Liver (tissue), 9 donors: ENCODE measurements around the gene DSG2. TPM values are rescaled to one million over a fixed set of nuclear protein-coding genes. Genes with fewer than 3 reads are reported as not detected.

ENCODE experiments used
- DNase-seq: peaks from one replicate; pipeline ENCODE4 v3.0.0-alpha.2; 2017; ENCODE audit warnings: low spot score
- H3K27ac ChIP-seq, 2 donors: one replicate each; pipeline ENCODE4 v1.7.0; 2013; ENCODE audit warnings: inconsistent platforms in 2 of 2, low read length in 2 of 2, control low read depth in 1 of 2, low read depth in 1 of 2, mild to moderate bottlenecking in 1 of 2
- H3K27me3 ChIP-seq, 4 donors: one replicate each; pipeline versions ENCODE4 v1.6.1 to v1.7.0; 2013; ENCODE audit warnings: low read length in 3 of 4, inconsistent platforms in 1 of 4, mild to moderate bottlenecking in 1 of 4, moderate library complexity in 1 of 4; ENCODE audit not compliant: control insufficient read depth in 4 of 4, insufficient read depth in 4 of 4
- H3K36me3 ChIP-seq, 4 donors: one replicate each; pipeline versions ENCODE4 v1.6.1 to v1.7.0; 2013; ENCODE audit warnings: low read length in 3 of 4, mild to moderate bottlenecking in 3 of 4, low read depth in 1 of 4, moderate library complexity in 1 of 4; ENCODE audit not compliant: control insufficient read depth in 4 of 4, insufficient read depth in 3 of 4
- H3K4me1 ChIP-seq, 4 donors: one replicate each; pipeline versions ENCODE4 v1.6.1 to v1.7.0; 2013; ENCODE audit warnings: low read length in 3 of 4, mild to moderate bottlenecking in 3 of 4, moderate library complexity in 1 of 4; ENCODE audit not compliant: control insufficient read depth in 4 of 4, insufficient read depth in 4 of 4
- H3K4me3 ChIP-seq, 3 donors: one replicate each; pipeline versions ENCODE4 v1.6.1 to v1.7.0; 2013; ENCODE audit warnings: low read length in 3 of 3, control low read depth in 1 of 3, low read depth in 1 of 3, mild to moderate bottlenecking in 1 of 3
- H3K9ac ChIP-seq, 2 donors: one replicate each; pipeline ENCODE4 v1.7.0; 2013; ENCODE audit warnings: low read length in 2 of 2, mild to moderate bottlenecking in 2 of 2, moderate library complexity in 2 of 2, control low read depth in 1 of 2, low read depth in 1 of 2
- H3K9me3 ChIP-seq, 4 donors: one replicate each; pipeline versions ENCODE4 v1.6.1 to v1.7.0; 2013; ENCODE audit warnings: low read length in 3 of 4; ENCODE audit not compliant: control insufficient read depth in 4 of 4
- ATF3 ChIP-seq: IDR thresholded peaks from 2 replicates; pipeline ENCODE4 v1.6.1; 2016; ENCODE audit warnings: antibody characterized with exemption
- CTCF ChIP-seq: fragments of 150-350 bp; IDR thresholded peaks from 2 replicates; pipeline ENCODE4 v1.5.1; 2017; ENCODE audit warnings: improper control_type of control experiment, low read depth, low read length; ENCODE audit not compliant: missing input control
- EGR1 ChIP-seq, 2 donors: IDR thresholded peaks; 2 replicates each; pipeline ENCODE4 v1.6.1; 2016 to 2018; ENCODE audit warnings: antibody characterized with exemption in 2 of 2, low read depth in 2 of 2
- FOXA1 ChIP-seq: IDR thresholded peaks from 2 replicates; pipeline ENCODE4 v1.6.1; 2016; ENCODE audit warnings: antibody characterized with exemption
- FOXA2 ChIP-seq: IDR thresholded peaks from 2 replicates; pipeline ENCODE4 v1.6.1; 2016; ENCODE audit warnings: antibody characterized with exemption
- GABPA ChIP-seq, 2 donors: IDR thresholded peaks in 1 of 2; conservative IDR thresholded peaks in 1 of 2; 2 replicates each; pipeline ENCODE4 v1.6.1; 2016; ENCODE audit warnings: antibody characterized with exemption in 2 of 2, mild to moderate bottlenecking in 1 of 2, moderate library complexity in 1 of 2
- HNF4A ChIP-seq, 2 donors: conservative IDR thresholded peaks; 2 replicates each; pipeline ENCODE4 v1.6.1; 2016; ENCODE audit warnings: antibody characterized with exemption in 2 of 2, mild to moderate bottlenecking in 2 of 2
- JUND ChIP-seq, 2 donors: IDR thresholded peaks; 2 replicates each; pipeline ENCODE4 v1.6.1; 2016; ENCODE audit warnings: antibody characterized with exemption in 2 of 2
- MAX ChIP-seq: IDR thresholded peaks from 2 replicates; pipeline ENCODE4 v1.6.1; 2016; ENCODE audit warnings: antibody characterized with exemption
- RAD21 ChIP-seq, 2 donors: IDR thresholded peaks; 2 replicates each; pipeline ENCODE4 v1.6.1; 2016; ENCODE audit warnings: antibody characterized with exemption in 2 of 2, mild to moderate bottlenecking in 2 of 2
- REST ChIP-seq: IDR thresholded peaks from 2 replicates; pipeline ENCODE4 v1.6.1; 2016; ENCODE audit warnings: antibody characterized with exemption, mild to moderate bottlenecking
- RXRA ChIP-seq, 2 donors: IDR thresholded peaks; 2 replicates each; pipeline ENCODE4 v1.6.1; 2017 to 2018; ENCODE audit warnings: antibody characterized with exemption in 2 of 2, mild to moderate bottlenecking in 1 of 2
- SP1 ChIP-seq: IDR thresholded peaks from 2 replicates; pipeline ENCODE4 v1.6.1; 2018; ENCODE audit warnings: antibody characterized with exemption, mild to moderate bottlenecking
- TAF1 ChIP-seq: conservative IDR thresholded peaks from 2 replicates; pipeline ENCODE4 v1.6.1; 2016; ENCODE audit warnings: antibody characterized with exemption, mild to moderate bottlenecking
- YY1 ChIP-seq: IDR thresholded peaks from 2 replicates; pipeline ENCODE4 v1.6.1; 2016; ENCODE audit warnings: antibody characterized with exemption, mild to moderate bottlenecking
- WGBS: extraction: QIAGEN DNeasy Blood & Tissue Kit; methylation state at CpG from one replicate; pipeline ENCODE4 v1.1.7; 2013; 5-methylcytosine and 5-hydroxymethylcytosine counted together
- polyA plus RNA-seq, 2 donors: library from polyadenylated mRNA; stranded (reverse) in 1 of 2; unstranded in 1 of 2; fragments of 200-250 nt in 1 of 2; fragments of >200 nt in 1 of 2; fragmentation: Nextera tagmentation in 1 of 2; extraction: Ambion mirVana in 1 of 2; gene quantifications; one replicate each; pipeline versions ENCODE4 v1.2.1 to v1.2.3, GENCODE V29; 2013 to 2015
- total RNA-seq, 2 donors: library from RNA; depleted of rRNA; stranded (reverse); fragments of >200 nt; gene quantifications; one replicate each; pipeline ENCODE4 v1.2.3, GENCODE V29; 2014
- donor health status: healthy.
- donor health status: healthy.
- donor health status: healthy.
- donor health status: healthy.
- donor health status: healthy.

Gene DSG2
- total and polyA plus RNA-seq, 4 donors, result 5.4 to 13.9 (median 9.6) TPM

GRCh38 chr18:31503011-31503410, 5.0 kb downstream of the DSG2 start:
- Histone ChIP-seq H3K9ac (no peak overlapping the region), H3K4me3 (no peak overlapping the region), H3K36me3 (no peaks in the 10 kb centered on the region), H3K9me3 (no peaks in the 10 kb centered on the region), H3K27me3 (no peaks in the 10 kb centered on the region), H3K4me1 (peaks cover 0 to 3% (median 1%) of the 10 kb centered on the region in 4 donors), H3K27ac (no peak overlapping the region)
- DNase-seq, result no peak
- TF ChIP-seq GABPA (IDR thresholded peaks at IDR 0.05 in 1 of 2, conservative IDR thresholded peaks at IDR 0.05 in 1 of 2), result no peak
- no peak for TF ChIP-seq CTCF
- TF ChIP-seq REST, result no peak
- no peak for TF ChIP-seq FOXA1
- TF ChIP-seq RAD21 (IDR thresholded peaks at IDR 0.05), result no peak
- no peak for TF ChIP-seq YY1
- no peak for TF ChIP-seq JUND (IDR thresholded peaks at IDR 0.05)
- no peak for TF ChIP-seq SP1
- no peak for TF ChIP-seq TAF1
- no peak for TF ChIP-seq EGR1 (IDR thresholded peaks at IDR 0.05; ENCODE audit: low read depth in 2 of 2)
- TF ChIP-seq MAX, result no peak
- TF ChIP-seq HNF4A (conservative IDR thresholded peaks at IDR 0.05), result no peak
- TF ChIP-seq ATF3, result no peak
- no peak for TF ChIP-seq FOXA2
- 96% methylated on average over 4 of the region's 4 CpGs for WGBS

GRCh38 chr18:31504455-31505147, 6.6 kb downstream of the DSG2 start:
- DNase-seq, result no peak
- Histone ChIP-seq H3K9ac (no peak overlapping the region), H3K27me3 (no peaks in the 10 kb centered on the region), H3K9me3 (no peaks in the 10 kb centered on the region), H3K4me3 (no peak overlapping the region), H3K27ac (no peak overlapping the region), H3K36me3 (no peaks in the 10 kb centered on the region), H3K4me1 (peaks cover 0 to 1% (median under 1%) of the 10 kb centered on the region in 4 donors)
- WGBS, result 82% methylated on average over 10 of the region's 10 CpGs
- no peak for TF ChIP-seq EGR1 (IDR thresholded peaks at IDR 0.05; ENCODE audit: low read depth in 2 of 2)
- no peak for TF ChIP-seq HNF4A (conservative IDR thresholded peaks at IDR 0.05)
- TF ChIP-seq RXRA (IDR thresholded peaks at IDR 0.05), result no peak
- no peak for TF ChIP-seq JUND (IDR thresholded peaks at IDR 0.05)
- TF ChIP-seq FOXA1, result no peak
- TF ChIP-seq CTCF, result no peak
- no peak for TF ChIP-seq REST
- no peak for TF ChIP-seq RAD21 (IDR thresholded peaks at IDR 0.05)
- TF ChIP-seq MAX, result no peak
